T follicular helper cell (primary cell): ENCODE results near the gene BAX.

Source experiments
- DNase-seq: peaks from one replicate; pipeline ENCODE4 v3.0.0-alpha.2; 2020; ENCODE audit warnings: low read depth

BAX gene

GRCh38 chr19:48985711-48986110 lies 31.0 kb downstream of the BAX start:
- no peak for DNase-seq

- no peak for DNase-seq
These were observed 31.5 kb downstream of the BAX start for GRCh38 chr19:48986211-48986610.

GRCh38 chr19:48987323-48987722 lies 32.6 kb downstream of the BAX start:
- DNase-seq = no peak

GRCh38 chr19:48988286-48988685 lies 33.6 kb downstream of the BAX start:
- DNase-seq = no peak

GRCh38 chr19:48988860-48989259 lies 34.2 kb downstream of the BAX start:
- DNase-seq = no peak

- no peak for DNase-seq
These were observed 35.1 kb downstream of the BAX start for GRCh38 chr19:48989701-48990291.

GRCh38 chr19:48990400-48990799 lies 35.7 kb downstream of the BAX start:
- no peak for DNase-seq

GRCh38 chr19:48991011-48991609 lies 36.4 kb downstream of the BAX start:
- DNase-seq = no peak

- DNase-seq = no peak
These were observed 37.4 kb downstream of the BAX start for GRCh38 chr19:48991873-48992580.

- no peak for DNase-seq
These were observed 38.0 kb downstream of the BAX start for GRCh38 chr19:48992581-48993174.

GRCh38 chr19:48993175-48994034 lies 38.7 kb downstream of the BAX start, which contains the start of the genes GYS1 and RUVBL2:
TSS of gene GYS1 (minus strand) at chr19:48993309. CDS start at chr19:48993112, 197 bp downstream.
TSS of gene RUVBL2 (plus strand) at chr19:48993887. CDS start at chr19:48993912, 25 bp downstream.
- peak; percentile 99 for DNase-seq

GRCh38 chr19:48994035-48994386 lies 39.3 kb downstream of the BAX start:
- no peak for DNase-seq

GRCh38 chr19:48997972-48998371 lies 43.3 kb downstream of the BAX start:
- DNase-seq = peak; percentile 15

GRCh38 chr19:48999481-49000325 lies 45.0 kb downstream of the BAX start:
- DNase-seq = peak; percentile 55

GRCh38 chr19:49004133-49004532 lies 49.5 kb downstream of the BAX start:
- no peak for DNase-seq

- no peak for DNase-seq
These were observed 50.4 kb downstream of the BAX start for GRCh38 chr19:49004964-49005614.

- no peak for DNase-seq
These were observed 52.2 kb downstream of the BAX start for GRCh38 chr19:49006905-49007304.

GRCh38 chr19:49009828-49010227 lies 55.2 kb downstream of the BAX start:
- no peak for DNase-seq

- no peak for DNase-seq
These were observed 55.8 kb downstream of the BAX start for GRCh38 chr19:49010453-49010852.

GRCh38 chr19:49011194-49011593 lies 56.5 kb downstream of the BAX start:
- no peak for DNase-seq
